AG04449 (cell line): Measurements from ENCODE around the gene RPUSD1.

ENCODE experiments used
- CTCF ChIA-PET: fragments of 350-600 bp; formaldehyde crosslinking; extraction: SDS; loops from one replicate; lab custom pipeline; 2021; ENCODE audit warnings: antibody characterized with exemption; lab: Yijun Ruan, JAX
- POLR2A ChIA-PET: fragments of 400-600, 350-600 bp; formaldehyde crosslinking; extraction: SDS; loops from one replicate; lab custom pipeline; 2020; ENCODE audit warnings: antibody characterized with exemption, inconsistent platforms; lab: Yijun Ruan, JAX
- DNase-seq: peaks from one replicate; pipeline ENCODE4 v3.0.0-alpha.2; 2010; ENCODE audit warnings: low read depth, low spot score
- H3K4me3 ChIP-seq: 2 replicates; pipeline ENCODE4 v1.5.1; 2011; ENCODE audit warnings: low read depth, mild to moderate bottlenecking, control low read depth, low read length
- CTCF ChIP-seq: IDR thresholded peaks from one replicate; pipeline ENCODE4 v1.5.1; 2011; ENCODE audit warnings: mild to moderate bottlenecking, moderate library complexity, low read length, control low read depth, inconsistent platforms; ENCODE audit not compliant: insufficient read depth; ENCODE audit errors: missing control alignments

Gene RPUSD1

GRCh38 chr16:805474-805873 lies 17.3 kb upstream of the RPUSD1 start:
- CTCF ChIA-PET: no interaction called here
- no peak overlapping the region for H3K4me3 ChIP-seq
- no peak for DNase-seq
- POLR2A ChIA-PET: no interaction called here
- no peak for TF ChIP-seq CTCF

- DNase-seq: no peak
- no peak overlapping the region for H3K4me3 ChIP-seq
- TF ChIP-seq CTCF: no peak
- ChIA-PET CTCF (interaction anchor here (0.9 to 1.2 kb wide), 4 partner anchors 19 to 253 kb away, joined by 3 to 4 read pairs (median 3); partner anchors contain the start of gene CIAO3), POLR2A (no interaction called here)
Measured at GRCh38 chr16:804193-805048, 16.2 kb upstream of the RPUSD1 start.

- POLR2A ChIA-PET: no interaction called here
- DNase-seq: no peak
- no peak for TF ChIP-seq CTCF
- CTCF ChIA-PET: interaction anchor here (0.5 to 1.2 kb wide), 5 partner anchors 19 to 302 kb away, joined by 3 to 4 read pairs (median 3); partner anchors contain the start of gene CIAO3
- no peak overlapping the region for H3K4me3 ChIP-seq
Measured at GRCh38 chr16:803754-804080, 15.5 kb upstream of the RPUSD1 start.

GRCh38 chr16:802914-803753 lies 15.0 kb upstream of the RPUSD1 start:
- H3K4me3 ChIP-seq: no peak overlapping the region
- CTCF ChIA-PET: interaction anchor here (0.5 to 1.2 kb wide), 3 partner anchors 18 to 303 kb away, joined by 3 to 4 read pairs (median 3); no protein-coding TSS in a partner anchor
- POLR2A ChIA-PET: no interaction called here
- DNase-seq: no peak
- no peak for TF ChIP-seq CTCF

GRCh38 chr16:802461-802860 lies 14.3 kb upstream of the RPUSD1 start:
- no peak for TF ChIP-seq CTCF
- DNase-seq: no peak
- H3K4me3 ChIP-seq: no peak overlapping the region
- POLR2A ChIA-PET: no interaction called here
- CTCF ChIA-PET: interaction anchor here (1.5 kb wide), 1 partner anchor 90 kb away, joined by 4 read pairs; no protein-coding TSS in a partner anchor
